Measurements from ENCODE around the gene HOXB5. TPM values are rescaled to one million over a fixed set of nuclear protein-coding genes. Genes with fewer than 3 reads are reported as not detected.

The HOXB5 gene
- polyA plus RNA-seq, 4 donors, result 5.8 to 9.8 TPM; not detected in 2

- H3K4me3 ChIP-seq (ENCODE audit: low read depth in 1 of 3, low read length in 3 of 3), result no peak overlapping the region
- no peak for DNase-seq
- FAIRE-seq, result no peak
- H3K27ac ChIP-seq (ENCODE audit: low read depth in 1 of 3, low read length in 2 of 3), result peak overlapping the region in 2 of 3 donors; percentile 64 to 86
- peaks cover 0 to 30% (median 3%) of the 10 kb centered on the region in 3 donors for H3K4me1 ChIP-seq (ENCODE audit: control insufficient read depth in 3 of 3, insufficient read depth in 2 of 3, low read depth in 1 of 3, low read length in 2 of 3)
- no peaks in the 10 kb centered on the region for H3K9me3 ChIP-seq (ENCODE audit: control insufficient read depth in 2 of 2, insufficient read depth in 1 of 2, low read depth in 1 of 2, low read length in 1 of 2)
- 34 to 43% (median 39%) methylated on average over 55 to 70 of the region's 70 CpGs for WGBS, 3 donors
- H3K27me3 ChIP-seq (ENCODE audit: control insufficient read depth in 3 of 3, insufficient read depth in 3 of 3, low read length in 3 of 3), result peaks cover 0 to 83% (median 8%) of the 10 kb centered on the region in 3 donors
- H3K36me3 ChIP-seq (ENCODE audit: control insufficient read depth in 3 of 3, insufficient read depth in 2 of 3, low read depth in 1 of 3, low read length in 3 of 3), result peaks cover 0 to 30% (median 0%) of the 10 kb centered on the region in 3 donors
These were observed 42.9 kb downstream of the HOXB5 start for GRCh38 chr17:48550502-48551213.

GRCh38 chr17:48549914-48550501 lies 43.6 kb downstream of the HOXB5 start:
- Histone ChIP-seq H3K36me3 (ENCODE audit: control insufficient read depth in 3 of 3, insufficient read depth in 2 of 3, low read depth in 1 of 3, low read length in 3 of 3) (peaks cover 0 to 30% (median 0%) of the 10 kb centered on the region in 3 donors), H3K9me3 (ENCODE audit: control insufficient read depth in 2 of 2, insufficient read depth in 1 of 2, low read depth in 1 of 2, low read length in 1 of 2) (no peaks in the 10 kb centered on the region), H3K27me3 (ENCODE audit: control insufficient read depth in 3 of 3, insufficient read depth in 3 of 3, low read length in 3 of 3) (peaks cover 0 to 87% (median 8%) of the 10 kb centered on the region in 3 donors), H3K27ac (ENCODE audit: low read depth in 1 of 3, low read length in 2 of 3) (peak overlapping the region in 2 of 3 donors; percentile 62 to 86), H3K4me1 (ENCODE audit: control insufficient read depth in 3 of 3, insufficient read depth in 2 of 3, low read depth in 1 of 3, low read length in 2 of 3) (peaks cover 0 to 32% (median 3%) of the 10 kb centered on the region in 3 donors), H3K4me3 (ENCODE audit: low read depth in 1 of 3, low read length in 3 of 3) (no peak overlapping the region)
- 57 to 66% (median 63%) methylated on average over 17 to 18 of the region's 18 CpGs for WGBS, 3 donors
- FAIRE-seq (no peak), DNase-seq (no peak)

- FAIRE-seq, result no peak
These were observed 44.3 kb downstream of the HOXB5 start for GRCh38 chr17:48549281-48549630.

GRCh38 chr17:48548523-48549280 lies 44.9 kb downstream of the HOXB5 start:
- WGBS, 3 donors, result 46 to 63% (median 58%) methylated on average over 6 of the region's 6 CpGs
- Histone ChIP-seq H3K27ac (ENCODE audit: low read depth in 1 of 3, low read length in 2 of 3) (peak overlapping the region in 2 of 3 donors; percentile 62 to 80), H3K4me1 (ENCODE audit: control insufficient read depth in 3 of 3, insufficient read depth in 2 of 3, low read depth in 1 of 3, low read length in 2 of 3) (peaks cover 0 to 26% (median 3%) of the 10 kb centered on the region in 3 donors), H3K27me3 (ENCODE audit: control insufficient read depth in 3 of 3, insufficient read depth in 3 of 3, low read length in 3 of 3) (peaks cover 0 to 87% (median 8%) of the 10 kb centered on the region in 3 donors), H3K4me3 (ENCODE audit: low read depth in 1 of 3, low read length in 3 of 3) (no peak overlapping the region), H3K36me3 (ENCODE audit: control insufficient read depth in 3 of 3, insufficient read depth in 2 of 3, low read depth in 1 of 3, low read length in 3 of 3) (peaks cover 0 to 23% (median 0%) of the 10 kb centered on the region in 3 donors), H3K9me3 (ENCODE audit: control insufficient read depth in 2 of 2, insufficient read depth in 1 of 2, low read depth in 1 of 2, low read length in 1 of 2) (no peaks in the 10 kb centered on the region)
- DNase-seq (no peak), FAIRE-seq (no peak)

More at GRCh38 chr17:48549281-48549630, 44.3 kb downstream of the HOXB5 start:
- 45 to 62% (median 53%) methylated on average over 3 of the region's 3 CpGs for WGBS, 3 donors
- no peaks in the 10 kb centered on the region for H3K9me3 ChIP-seq (ENCODE audit: control insufficient read depth in 2 of 2, insufficient read depth in 1 of 2, low read depth in 1 of 2, low read length in 1 of 2)
- no peak overlapping the region for H3K4me3 ChIP-seq (ENCODE audit: low read depth in 1 of 3, low read length in 3 of 3)
- DNase-seq, result no peak
- H3K36me3 ChIP-seq (ENCODE audit: control insufficient read depth in 3 of 3, insufficient read depth in 2 of 3, low read depth in 1 of 3, low read length in 3 of 3), result peaks cover 0 to 25% (median 0%) of the 10 kb centered on the region in 3 donors
- H3K4me1 ChIP-seq (ENCODE audit: control insufficient read depth in 3 of 3, insufficient read depth in 2 of 3, low read depth in 1 of 3, low read length in 2 of 3), result peaks cover 0 to 26% (median 3%) of the 10 kb centered on the region in 3 donors
- H3K27ac ChIP-seq (ENCODE audit: low read depth in 1 of 3, low read length in 2 of 3), result peak overlapping the region in 2 of 3 donors; percentile 2 to 62
- H3K27me3 ChIP-seq (ENCODE audit: control insufficient read depth in 3 of 3, insufficient read depth in 3 of 3, low read length in 3 of 3), result peaks cover 0 to 87% (median 8%) of the 10 kb centered on the region in 3 donors

- Histone ChIP-seq H3K27me3 (ENCODE audit: control insufficient read depth in 3 of 3, insufficient read depth in 3 of 3, low read length in 3 of 3) (peaks cover 0 to 88% (median 8%) of the 10 kb centered on the region in 3 donors), H3K27ac (ENCODE audit: low read depth in 1 of 3, low read length in 2 of 3) (peak overlapping the region in 2 of 3 donors; percentile 80 to 90), H3K4me3 (ENCODE audit: low read depth in 1 of 3, low read length in 3 of 3) (no peak overlapping the region), H3K36me3 (ENCODE audit: control insufficient read depth in 3 of 3, insufficient read depth in 2 of 3, low read depth in 1 of 3, low read length in 3 of 3) (peaks cover 0 to 25% (median 0%) of the 10 kb centered on the region in 3 donors), H3K4me1 (ENCODE audit: control insufficient read depth in 3 of 3, insufficient read depth in 2 of 3, low read depth in 1 of 3, low read length in 2 of 3) (peaks cover 0 to 26% (median 3%) of the 10 kb centered on the region in 3 donors), H3K9me3 (ENCODE audit: control insufficient read depth in 2 of 2, insufficient read depth in 1 of 2, low read depth in 1 of 2, low read length in 1 of 2) (no peaks in the 10 kb centered on the region)
- WGBS, 3 donors, result 32 to 48% (median 42%) methylated on average over 24 of the region's 24 CpGs
- DNase-seq (peak in 1 of 2 donors; percentile 18), FAIRE-seq (no peak)
These were observed 45.6 kb downstream of the HOXB5 start for GRCh38 chr17:48547808-48548522.

- Histone ChIP-seq H3K27ac (ENCODE audit: low read depth in 1 of 3, low read length in 2 of 3) (peak overlapping the region; percentile 27 to 90 (median 74)), H3K36me3 (ENCODE audit: control insufficient read depth in 3 of 3, insufficient read depth in 2 of 3, low read depth in 1 of 3, low read length in 3 of 3) (peaks cover 0 to 29% (median 0%) of the 10 kb centered on the region in 3 donors), H3K4me1 (ENCODE audit: control insufficient read depth in 3 of 3, insufficient read depth in 2 of 3, low read depth in 1 of 3, low read length in 2 of 3) (peaks cover 0 to 22% (median 3%) of the 10 kb centered on the region in 3 donors), H3K9me3 (ENCODE audit: control insufficient read depth in 2 of 2, insufficient read depth in 1 of 2, low read depth in 1 of 2, low read length in 1 of 2) (no peaks in the 10 kb centered on the region), H3K4me3 (ENCODE audit: low read depth in 1 of 3, low read length in 3 of 3) (peak overlapping the region in 1 of 3 donors; percentile 16), H3K27me3 (ENCODE audit: control insufficient read depth in 3 of 3, insufficient read depth in 3 of 3, low read length in 3 of 3) (peaks cover 0 to 88% (median 8%) of the 10 kb centered on the region in 3 donors)
- WGBS, 3 donors, result 37 to 43% (median 40%) methylated on average over 10 of the region's 10 CpGs
- DNase-seq (no peak), FAIRE-seq (no peak)
These were observed 46.4 kb downstream of the HOXB5 start for GRCh38 chr17:48546924-48547807.

DNA sequence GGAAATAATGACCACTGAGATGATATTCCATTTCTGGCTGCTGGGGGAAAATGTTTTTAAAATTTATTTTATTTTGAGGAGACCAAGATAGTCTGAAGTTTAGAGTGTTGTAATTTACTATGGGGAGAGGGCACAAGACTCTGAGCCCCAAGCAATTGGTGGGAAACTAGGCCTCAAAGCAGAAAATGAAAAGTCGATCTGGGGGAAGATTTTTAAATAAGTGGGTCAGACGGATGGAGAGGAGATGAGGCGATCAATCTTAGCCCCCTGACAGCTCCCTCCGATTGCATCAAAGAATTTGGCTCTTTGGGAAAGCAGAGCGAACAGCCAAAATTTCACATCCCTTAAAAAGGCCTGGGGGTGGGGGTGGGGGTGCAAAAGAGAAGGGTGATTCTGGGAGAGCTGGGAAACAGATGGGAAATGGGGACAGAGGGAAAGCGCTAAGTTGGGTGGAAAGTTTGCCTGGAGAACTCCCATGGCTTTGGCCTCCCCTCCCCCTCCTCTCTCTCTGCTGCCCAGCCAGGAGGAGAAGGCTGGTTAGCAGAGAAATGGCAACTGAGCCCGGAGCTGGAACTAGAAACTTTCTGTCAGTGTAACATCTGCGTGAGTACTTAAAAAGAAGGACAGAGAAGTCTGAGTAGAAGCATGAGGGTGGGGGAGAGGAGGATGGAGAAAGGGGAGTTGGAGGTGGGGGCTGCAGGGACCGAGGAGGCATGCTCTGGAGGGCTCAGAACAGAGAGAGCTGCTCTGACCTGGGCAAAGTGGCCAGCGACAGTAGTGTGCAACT lies 47.2 kb downstream of the HOXB5 start:
- peak overlapping the region; percentile 27 to 90 (median 74) for H3K27ac ChIP-seq (ENCODE audit: low read depth in 1 of 3, low read length in 2 of 3)
- 46 to 48% (median 48%) methylated on average over 10 of the region's 10 CpGs for WGBS, 3 donors
- no peak for FAIRE-seq
- H3K9me3 ChIP-seq (ENCODE audit: control insufficient read depth in 2 of 2, insufficient read depth in 1 of 2, low read depth in 1 of 2, low read length in 1 of 2), result no peaks in the 10 kb centered on the region
- H3K4me3 ChIP-seq (ENCODE audit: low read depth in 1 of 3, low read length in 3 of 3), result peak overlapping the region in 1 of 3 donors; percentile 16
- H3K4me1 ChIP-seq (ENCODE audit: control insufficient read depth in 3 of 3, insufficient read depth in 2 of 3, low read depth in 1 of 3, low read length in 2 of 3), result peaks cover 0 to 19% (median 3%) of the 10 kb centered on the region in 3 donors
- peaks cover 0 to 25% (median 0%) of the 10 kb centered on the region in 3 donors for H3K36me3 ChIP-seq (ENCODE audit: control insufficient read depth in 3 of 3, insufficient read depth in 2 of 3, low read depth in 1 of 3, low read length in 3 of 3)
- H3K27me3 ChIP-seq (ENCODE audit: control insufficient read depth in 3 of 3, insufficient read depth in 3 of 3, low read length in 3 of 3), result peaks cover 0 to 88% (median 8%) of the 10 kb centered on the region in 3 donors
- no peak for DNase-seq

Data from small intestine (tissue), 7 donors.